Trophoblast cell (in vitro differentiated cells and primary cell): ENCODE measurements around the gene GXYLT2.

Experiments used
- DNase-seq, 2 donors: peaks; one replicate each; pipeline ENCODE4 v3.0.0-alpha.2; 2016
- H2AFZ ChIP-seq: 2 replicates; pipeline ENCODE4 v1.6.1; 2013; ENCODE audit warnings: low read length, moderate library complexity, mild to moderate bottlenecking; ENCODE audit not compliant: insufficient read depth, poor library complexity
- H2AK5ac ChIP-seq: 2 replicates; pipeline ENCODE4 v1.6.1; 2013; ENCODE audit warnings: mild to moderate bottlenecking, low read length
- H2BK120ac ChIP-seq: 2 replicates; pipeline ENCODE4 v1.6.1; 2013; ENCODE audit warnings: low read length, mild to moderate bottlenecking, moderate library complexity; ENCODE audit not compliant: insufficient read depth, poor library complexity
- H2BK12ac ChIP-seq: 2 replicates; pipeline ENCODE4 v1.6.1; 2013; ENCODE audit warnings: mild to moderate bottlenecking, low read length, moderate library complexity
- H2BK5ac ChIP-seq: 2 replicates; pipeline ENCODE4 v1.6.1; 2013; ENCODE audit warnings: low read length, low read depth, moderate library complexity, mild to moderate bottlenecking; ENCODE audit not compliant: poor library complexity
- H3K14ac ChIP-seq: 2 replicates; pipeline ENCODE4 v1.6.1; 2013; ENCODE audit warnings: mild to moderate bottlenecking, low read length
- H3K18ac ChIP-seq: 2 replicates; pipeline ENCODE4 v1.6.1; 2013; ENCODE audit warnings: mild to moderate bottlenecking, low read length
- H3K23ac ChIP-seq: 2 replicates; pipeline ENCODE4 v1.6.1; 2013; ENCODE audit warnings: low read length
- H3K27ac ChIP-seq: 2 replicates; pipeline ENCODE4 v1.5.1; 2013; ENCODE audit warnings: low read depth, mild to moderate bottlenecking, inconsistent platforms, low read length, moderate library complexity
- H3K27me3 ChIP-seq: 2 replicates; pipeline ENCODE4 v1.6.1; 2013; ENCODE audit warnings: inconsistent platforms, mild to moderate bottlenecking, low read length, moderate library complexity; ENCODE audit not compliant: insufficient read depth
- H3K36me3 ChIP-seq, 2 experiments: 1 replicate in 1 of 2; 2 replicates in 1 of 2; pipeline ENCODE4 v1.6.1; 2013; ENCODE audit warnings: low read length in 2 of 2, mild to moderate bottlenecking in 2 of 2, moderate library complexity in 1 of 2; ENCODE audit not compliant: insufficient read depth in 2 of 2, control insufficient read depth in 1 of 2
- H3K4ac ChIP-seq: 2 replicates; pipeline ENCODE4 v1.6.1; 2013; ENCODE audit warnings: low read depth, mild to moderate bottlenecking, low read length, moderate library complexity
- H3K4me1 ChIP-seq, 2 experiments: 1 replicate in 1 of 2; 2 replicates in 1 of 2; pipeline ENCODE4 v1.6.1; 2013; ENCODE audit warnings: low read length in 2 of 2, mild to moderate bottlenecking in 2 of 2, moderate library complexity in 1 of 2; ENCODE audit not compliant: insufficient read depth in 2 of 2, control insufficient read depth in 1 of 2
- H3K4me2 ChIP-seq: 2 replicates; pipeline ENCODE4 v1.6.1; 2013; ENCODE audit warnings: inconsistent platforms, mild to moderate bottlenecking, low read length, moderate library complexity
- H3K4me3 ChIP-seq: 2 replicates; pipeline ENCODE4 v1.5.1; 2013; ENCODE audit warnings: mild to moderate bottlenecking, low read depth, low read length, inconsistent platforms
- H3K79me1 ChIP-seq: one replicate; pipeline ENCODE4 v1.6.1; 2013; ENCODE audit warnings: low read length
- H3K79me2 ChIP-seq: 2 replicates; pipeline ENCODE4 v1.6.1; 2013; ENCODE audit warnings: low read length, mild to moderate bottlenecking; ENCODE audit not compliant: control insufficient read depth, insufficient read depth, poor library complexity
- H3K9ac ChIP-seq: 2 replicates; pipeline ENCODE4 v1.6.1; 2013; ENCODE audit warnings: mild to moderate bottlenecking, low read length
- H3K9me3 ChIP-seq: 2 replicates; pipeline ENCODE4 v1.6.1; 2013; ENCODE audit warnings: low read depth, mild to moderate bottlenecking, control low read depth, inconsistent platforms, low read length; ENCODE audit not compliant: insufficient read depth
- H4K12ac ChIP-seq: 2 replicates; pipeline ENCODE4 v1.6.1; 2013; ENCODE audit warnings: low read depth, mild to moderate bottlenecking, low read length, moderate library complexity
- H4K8ac ChIP-seq: 2 replicates; pipeline ENCODE4 v1.6.1; 2013; ENCODE audit warnings: low read depth, mild to moderate bottlenecking, low read length, moderate library complexity
- H4K91ac ChIP-seq: one replicate; pipeline ENCODE4 v1.6.1; 2013; ENCODE audit warnings: low read depth, mild to moderate bottlenecking, low read length, moderate library complexity
- WGBS: extraction: QIAGEN DNeasy Blood & Tissue Kit; methylation state at CpG from one replicate; pipeline ENCODE4 v1.1.7; 2013; ENCODE audit warnings: missing lambda C conversion rate; ENCODE audit not compliant: insufficient read length, insufficient coverage; ENCODE audit errors: extremely low coverage; 5-methylcytosine and 5-hydroxymethylcytosine counted together

The GXYLT2 gene

DNA sequence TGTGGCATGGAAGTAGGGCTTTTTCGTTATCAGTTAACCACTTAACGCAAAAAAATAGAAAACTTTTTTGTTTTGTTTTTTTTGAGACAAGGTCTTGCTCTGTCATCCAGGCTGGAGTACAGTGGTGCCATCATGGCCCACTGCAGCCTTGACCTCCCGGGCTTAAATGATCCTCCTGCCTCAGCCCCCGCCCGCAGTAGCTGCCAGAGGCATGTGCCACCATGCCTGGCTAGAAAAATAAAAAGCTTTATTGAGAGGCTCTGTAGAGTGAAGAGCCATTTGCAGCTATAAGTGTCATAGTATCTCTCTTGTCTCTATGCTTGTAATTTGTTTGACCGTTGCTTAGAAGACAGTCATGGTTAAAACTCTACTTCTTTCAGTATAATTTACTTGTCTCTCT, 122.3 kb downstream of the GXYLT2 start:
- H3K14ac ChIP-seq, result no peak overlapping the region
- no peak for DNase-seq
- no peak overlapping the region for H2BK12ac ChIP-seq
- no peak overlapping the region for H2BK5ac ChIP-seq
- no peak overlapping the region for H3K23ac ChIP-seq
- H3K4me2 ChIP-seq, result no peak overlapping the region
- H3K27ac ChIP-seq, result no peak overlapping the region
- no peaks in the 10 kb centered on the region for H3K9me3 ChIP-seq
- no peak overlapping the region for H4K12ac ChIP-seq
- no peak overlapping the region for H3K9ac ChIP-seq
- peaks cover 20 to 25% of the 10 kb centered on the region in 2 experiments for H3K36me3 ChIP-seq
- no peak overlapping the region for H2AFZ ChIP-seq
- peaks cover 35% of the 10 kb centered on the region for H3K79me2 ChIP-seq
- H3K4me1 ChIP-seq, result peaks cover 0 to 2% of the 10 kb centered on the region in 2 experiments
- no peak overlapping the region for H4K91ac ChIP-seq
- no CpG with 5 or more reads among the region's 6 CpGs for WGBS
- H4K8ac ChIP-seq, result no peak overlapping the region
- H3K18ac ChIP-seq, result no peak overlapping the region
- no peak overlapping the region for H2BK120ac ChIP-seq
- no peaks in the 10 kb centered on the region for H3K79me1 ChIP-seq
- no peaks in the 10 kb centered on the region for H3K27me3 ChIP-seq
- H3K4ac ChIP-seq, result peak overlapping the region; percentile 97
- H2AK5ac ChIP-seq, result no peak overlapping the region
- H3K4me3 ChIP-seq, result no peak overlapping the region

DNA sequence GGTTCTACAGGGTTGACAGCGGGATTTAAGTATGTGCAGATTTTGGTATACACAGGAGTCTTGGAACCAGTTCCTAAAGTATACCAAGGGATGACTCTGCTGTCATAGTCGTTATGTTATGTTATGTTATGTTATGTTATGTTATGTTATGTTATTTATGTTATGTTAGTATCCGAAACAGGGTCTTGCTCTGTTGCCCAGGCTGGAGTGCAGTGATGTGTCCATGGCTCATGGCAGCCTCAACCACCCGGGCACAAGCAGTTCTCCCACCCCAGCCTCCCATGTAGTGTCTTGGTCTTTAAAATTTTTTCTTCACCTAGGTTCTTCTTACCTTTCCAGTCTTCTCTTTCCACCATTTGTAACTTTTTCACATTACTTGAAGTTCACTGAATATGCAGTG, 130.5 kb downstream of the GXYLT2 start:
- no peak overlapping the region for H3K14ac ChIP-seq
- no peak overlapping the region for H4K91ac ChIP-seq
- H3K9ac ChIP-seq, result no peak overlapping the region
- peaks cover 5 to 7% of the 10 kb centered on the region in 2 experiments for H3K4me1 ChIP-seq
- no peak overlapping the region for H2AK5ac ChIP-seq
- H2BK5ac ChIP-seq, result no peak overlapping the region
- peak overlapping the region; percentile 98 for H3K4ac ChIP-seq
- H3K4me3 ChIP-seq, result no peak overlapping the region
- WGBS, result no CpG with 5 or more reads among the region's 4 CpGs
- H3K79me1 ChIP-seq, result no peaks in the 10 kb centered on the region
- no peaks in the 10 kb centered on the region for H3K27me3 ChIP-seq
- H2AFZ ChIP-seq, result no peak overlapping the region
- no peaks in the 10 kb centered on the region for H3K9me3 ChIP-seq
- H3K79me2 ChIP-seq, result peaks cover 38% of the 10 kb centered on the region
- H3K27ac ChIP-seq, result no peak overlapping the region
- no peak overlapping the region for H2BK120ac ChIP-seq
- H3K18ac ChIP-seq, result no peak overlapping the region
- H3K23ac ChIP-seq, result no peak overlapping the region
- H2BK12ac ChIP-seq, result no peak overlapping the region
- no peak overlapping the region for H4K12ac ChIP-seq
- H3K36me3 ChIP-seq, result peaks cover 5 to 10% of the 10 kb centered on the region in 2 experiments
- H3K4me2 ChIP-seq, result no peak overlapping the region
- no peak for DNase-seq
- no peak overlapping the region for H4K8ac ChIP-seq

DNA sequence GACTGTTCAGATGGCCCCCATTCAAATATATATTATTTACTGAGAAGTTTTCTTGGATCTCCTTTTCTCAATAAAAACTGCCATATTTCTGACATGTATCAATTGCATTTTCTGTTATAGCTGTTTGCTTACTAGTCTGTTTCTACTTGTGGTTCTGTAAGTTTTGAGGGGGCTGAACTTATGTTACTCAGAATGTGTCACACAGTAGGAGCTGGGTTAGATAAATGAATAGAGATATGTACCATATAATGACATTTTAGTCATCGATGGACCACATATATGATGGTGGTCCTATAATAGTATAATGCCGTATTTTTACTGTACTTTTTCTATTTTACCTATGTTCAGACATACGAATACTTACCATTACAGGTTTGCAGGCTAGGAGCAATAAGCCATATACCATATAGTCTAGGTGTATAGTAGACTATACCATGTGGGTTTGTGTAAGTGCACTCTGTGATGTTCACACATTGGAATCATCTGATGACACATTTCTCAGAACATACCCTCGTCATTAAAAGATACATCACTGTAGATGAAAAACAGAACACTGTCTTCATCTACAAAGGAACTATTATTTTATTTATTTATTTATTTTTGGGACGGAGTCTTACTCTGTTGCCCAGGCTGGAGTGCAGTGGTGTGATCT, 131.1 kb downstream of the GXYLT2 start:
- Histone ChIP-seq H3K36me3 (peaks cover 5 to 10% of the 10 kb centered on the region in 2 experiments), H3K23ac (no peak overlapping the region), H2BK12ac (no peak overlapping the region), H3K4me2 (no peak overlapping the region), H3K79me2 (peaks cover 35% of the 10 kb centered on the region), H3K4ac (peak overlapping the region; percentile 55), H3K27ac (no peak overlapping the region), H3K9me3 (no peaks in the 10 kb centered on the region), H2AFZ (no peak overlapping the region), H3K9ac (no peak overlapping the region), H4K91ac (no peak overlapping the region), H3K27me3 (no peaks in the 10 kb centered on the region), H4K12ac (no peak overlapping the region), H2BK120ac (no peak overlapping the region), H3K4me1 (peaks cover 5 to 7% of the 10 kb centered on the region in 2 experiments), H3K18ac (no peak overlapping the region), H2BK5ac (no peak overlapping the region), H4K8ac (no peak overlapping the region), H3K14ac (no peak overlapping the region), H3K79me1 (no peaks in the 10 kb centered on the region), H2AK5ac (no peak overlapping the region), H3K4me3 (no peak overlapping the region)
- DNase-seq, result no peak
- no CpG with 5 or more reads among the region's 5 CpGs for WGBS

DNA sequence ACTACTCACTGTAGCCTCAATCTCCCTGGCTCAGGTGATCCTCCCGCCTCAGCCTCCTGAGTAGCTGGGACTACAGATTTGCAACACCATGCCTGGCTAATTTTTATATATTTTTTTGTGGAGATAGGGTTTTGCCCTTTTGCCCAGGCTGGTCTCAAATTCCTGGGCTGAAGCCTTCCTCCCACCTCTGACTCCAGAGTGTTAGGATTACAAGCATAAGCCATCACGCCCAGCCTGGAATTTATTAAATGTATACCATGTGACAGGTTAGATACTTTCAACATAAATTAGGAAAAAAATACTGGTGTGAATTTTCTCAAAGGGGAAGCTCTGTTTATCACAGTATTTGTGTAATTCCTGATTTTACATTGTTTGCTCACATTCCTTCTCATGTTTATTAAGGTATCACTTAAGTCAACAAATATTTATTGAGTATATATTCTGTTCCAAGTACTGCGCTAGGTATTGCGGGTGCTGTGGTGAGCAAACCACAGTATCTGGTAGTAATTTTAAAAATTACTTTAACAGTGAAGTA, 133.5 kb downstream of the GXYLT2 start:
- Histone ChIP-seq H3K36me3 (peaks cover 2 to 3% of the 10 kb centered on the region in 2 experiments), H3K23ac (no peak overlapping the region), H3K79me1 (no peaks in the 10 kb centered on the region), H3K27me3 (no peaks in the 10 kb centered on the region), H3K79me2 (peaks cover 24% of the 10 kb centered on the region), H3K4me2 (no peak overlapping the region), H2BK5ac (no peak overlapping the region), H2AFZ (no peak overlapping the region), H4K12ac (no peak overlapping the region), H4K8ac (no peak overlapping the region), H2AK5ac (no peak overlapping the region), H2BK12ac (no peak overlapping the region), H4K91ac (no peak overlapping the region), H3K4me3 (no peak overlapping the region), H3K9ac (no peak overlapping the region), H3K9me3 (no peaks in the 10 kb centered on the region), H3K4ac (peak overlapping the region; percentile 93), H3K27ac (no peak overlapping the region), H3K18ac (no peak overlapping the region), H2BK120ac (no peak overlapping the region), H3K4me1 (peaks cover 6 to 8% of the 10 kb centered on the region in 2 experiments), H3K14ac (no peak overlapping the region)
- no CpG with 5 or more reads among the region's 4 CpGs for WGBS
- DNase-seq, result no peak
